Caki2 (cell line): ENCODE results near the gene NTPCR. TPM values are rescaled to one million over a fixed set of nuclear protein-coding genes. Genes with fewer than 3 reads are reported as not detected.
A peak's percentile ranks its signal among the peaks of the same experiment; 100 is the strongest.

Source experiments
- DNase-seq: peaks from one replicate; pipeline ENCODE4 v3.0.0-alpha.2; 2015; ENCODE audit warnings: low read depth
- in situ Hi-C: cut with HindIII; loops from 2 replicates; pipeline ENCODE4 v1.10.0; 2016; ENCODE audit warnings: low sequenced_read_pairs, low pct_unique_long_range_greater_than_20kb, mixed read lengths
- total RNA-seq: library from RNA; depleted of rRNA; stranded (reverse); fragments of >200 nt; shearing (Covaris generic); gene quantifications from 2 replicates; pipeline ENCODE4 v1.2.3, GENCODE V29; 2014; ENCODE audit warnings: low replicate concordance

NTPCR gene
- total RNA-seq, 1 experiment from 2014 or later, result 105 TPM

GRCh38 chr1:232951605-232952004, 1.2 kb downstream of the NTPCR start:
- in situ Hi-C loops, result no loop called here
- DNase-seq, result no peak

GRCh38 chr1:232952514-232953499, 2.4 kb downstream of the NTPCR start:
- peak; percentile 65 for DNase-seq
- in situ Hi-C loops, result no loop called here

- in situ Hi-C loops, result no loop called here
- no peak for DNase-seq
Measured at GRCh38 chr1:232954594-232955365, 4.4 kb downstream of the NTPCR start.

GRCh38 chr1:232956081-232956480, 5.7 kb downstream of the NTPCR start:
- in situ Hi-C loops, result no loop called here
- DNase-seq, result no peak

GRCh38 chr1:232958067-232958466, 7.7 kb downstream of the NTPCR start:
- no peak for DNase-seq
- in situ Hi-C loops, result no loop called here

- no peak for DNase-seq
- in situ Hi-C loops, result no loop called here
Measured at GRCh38 chr1:232962761-232963745, 12.6 kb downstream of the NTPCR start.

- in situ Hi-C loops, result no loop called here
Measured at GRCh38 chr1:232964601-232965000, 14.2 kb downstream of the NTPCR start.

GRCh38 chr1:232965124-232965911, 14.9 kb downstream of the NTPCR start:
- DNase-seq, result no peak
- in situ Hi-C loops, result no loop called here

More at GRCh38 chr1:232964601-232965000, 14.2 kb downstream of the NTPCR start:
- DNase-seq, result no peak

- in situ Hi-C loops, result no loop called here
- DNase-seq, result no peak
Measured at GRCh38 chr1:232965912-232966217, 15.5 kb downstream of the NTPCR start.

- no peak for DNase-seq
- in situ Hi-C loops, result no loop called here
Measured at GRCh38 chr1:232966663-232967062, 16.3 kb downstream of the NTPCR start.

GRCh38 chr1:232968391-232968790, 18.0 kb downstream of the NTPCR start:
- no peak for DNase-seq
- in situ Hi-C loops, result no loop called here

- in situ Hi-C loops, result no loop called here
- DNase-seq, result no peak
Measured at GRCh38 chr1:232968965-232969364, 18.6 kb downstream of the NTPCR start.

GRCh38 chr1:232969799-232970198, 19.4 kb downstream of the NTPCR start:
- in situ Hi-C loops, result no loop called here

GRCh38 chr1:232970508-232970907, 20.1 kb downstream of the NTPCR start:
- in situ Hi-C loops, result no loop called here
- no peak for DNase-seq

More at GRCh38 chr1:232969799-232970198, 19.4 kb downstream of the NTPCR start:
- no peak for DNase-seq

- DNase-seq, result no peak
- in situ Hi-C loops, result no loop called here
Measured at GRCh38 chr1:232973652-232974611, 23.5 kb downstream of the NTPCR start.

GRCh38 chr1:232974971-232975370, 24.6 kb downstream of the NTPCR start:
- in situ Hi-C loops, result no loop called here
- no peak for DNase-seq
